Activated CD4-positive, alpha-beta T cell treated with anti-CD3 and anti-CD28 coated beads, Interleukin-2, amount 10 ng/mL, durations not matched to agents 24 days and 14 days (primary cell): ENCODE results near the gene TMEM176A. TPM values are rescaled to one million over a fixed set of nuclear protein-coding genes. Genes with fewer than 3 reads are reported as not detected.

ENCODE experiments used
- DNase-seq: peaks from one replicate; pipeline ENCODE4 v3.0.0; 2022
- H3K27ac Mint-ChIP-seq: one replicate; pipeline ENCODE4 v1.8.0; 2022; ENCODE audit warnings: mild to moderate bottlenecking, mixed read lengths
- H3K27me3 Mint-ChIP-seq: one replicate; pipeline ENCODE4 v1.8.0; 2022; ENCODE audit warnings: mixed read lengths
- H3K36me3 Mint-ChIP-seq: one replicate; pipeline ENCODE4 v1.8.0; 2022; ENCODE audit warnings: low read depth, mild to moderate bottlenecking, mixed read lengths
- H3K4me1 Mint-ChIP-seq: one replicate; pipeline ENCODE4 v1.8.0; 2021; ENCODE audit warnings: mixed read lengths
- H3K4me3 Mint-ChIP-seq: one replicate; pipeline ENCODE4 v1.8.0; 2022; ENCODE audit warnings: mild to moderate bottlenecking, moderate library complexity, mixed read lengths
- H3K9me3 Mint-ChIP-seq: one replicate; pipeline ENCODE4 v1.8.0; 2021; ENCODE audit warnings: mixed read lengths
- intact Hi-C: fragments of 100-400 bp; cut with micrococcal nuclease; formaldehyde crosslinking; loops from one replicate; pipeline ENCODE4 v1.15.1; 2023
- total RNA-seq: library from RNA; stranded (reverse); gene quantifications from 2 replicates; pipeline ENCODE4 v1.2.3, GENCODE V29; 2022

Gene TMEM176A
- total RNA-seq, 1 donor from 2014 or later, result not detected

- Mint-ChIP-seq H3K4me3 (no peak overlapping the region), H3K27me3 (peaks cover 30% of the 10 kb centered on the region), H3K9me3 (no peaks in the 10 kb centered on the region), H3K36me3 (no peaks in the 10 kb centered on the region), H3K4me1 (no peaks in the 10 kb centered on the region), H3K27ac (no peak overlapping the region)
- intact Hi-C loops, result no loop called here
- no peak for DNase-seq
Measured at GRCh38 chr7:150854066-150855000, 53.8 kb downstream of the TMEM176A start.

Other genes with a start within 250 kb of the TMEM176A start
- 61.1 and 62.7 TPM in 2 replicates for gene GIMAP4, start 233.4 kb upstream of the TMEM176A start, total RNA-seq
- 35.5 and 35.8 TPM in 2 replicates for gene GIMAP6, start 168.4 kb upstream of the TMEM176A start, total RNA-seq
- gene GIMAP2, start 115.1 kb upstream of the TMEM176A start, total RNA-seq, result 28.2 TPM in 2 replicates
- 4.9 and 6.0 TPM in 2 replicates for gene GIMAP1, start 84.2 kb upstream of the TMEM176A start, total RNA-seq
- 44.4 and 50.9 TPM in 2 replicates for gene GIMAP5, start 63.4 kb upstream of the TMEM176A start, total RNA-seq
- gene TMEM176B, start 405 bp upstream of the TMEM176A start, total RNA-seq, result not detected in 2 replicates
- not detected in 2 replicates for gene AOC1, start 51.7 kb downstream of the TMEM176A start, total RNA-seq
- gene KCNH2, start 177.6 kb downstream of the TMEM176A start, total RNA-seq, result 0.36 and 0.37 TPM in 2 replicates
- 14.3 and 15.7 TPM in 2 replicates for gene NOS3, start 190.2 kb downstream of the TMEM176A start, total RNA-seq
- 7.3 and 7.5 TPM in 2 replicates for gene ATG9B, start 223.7 kb downstream of the TMEM176A start, total RNA-seq
- gene ABCB8, start 227.7 kb downstream of the TMEM176A start, total RNA-seq, result 56.4 and 57.4 TPM in 2 replicates
- gene ASIC3, start 247.8 kb downstream of the TMEM176A start, total RNA-seq, result 3.5 and 4.0 TPM in 2 replicates